KG1 (cell line): ENCODE results near the gene AGRN.
"Not testable (repeated sequence)": the region's sequence is repeated elsewhere in the genome, so short reads cannot be mapped to it uniquely, and the experiment has no call there.

Experiments
- DNase-seq: peaks from one replicate; lab custom pipeline; 2025; lab: John Stamatoyannopoulos, UW

AGRN gene

DNA sequence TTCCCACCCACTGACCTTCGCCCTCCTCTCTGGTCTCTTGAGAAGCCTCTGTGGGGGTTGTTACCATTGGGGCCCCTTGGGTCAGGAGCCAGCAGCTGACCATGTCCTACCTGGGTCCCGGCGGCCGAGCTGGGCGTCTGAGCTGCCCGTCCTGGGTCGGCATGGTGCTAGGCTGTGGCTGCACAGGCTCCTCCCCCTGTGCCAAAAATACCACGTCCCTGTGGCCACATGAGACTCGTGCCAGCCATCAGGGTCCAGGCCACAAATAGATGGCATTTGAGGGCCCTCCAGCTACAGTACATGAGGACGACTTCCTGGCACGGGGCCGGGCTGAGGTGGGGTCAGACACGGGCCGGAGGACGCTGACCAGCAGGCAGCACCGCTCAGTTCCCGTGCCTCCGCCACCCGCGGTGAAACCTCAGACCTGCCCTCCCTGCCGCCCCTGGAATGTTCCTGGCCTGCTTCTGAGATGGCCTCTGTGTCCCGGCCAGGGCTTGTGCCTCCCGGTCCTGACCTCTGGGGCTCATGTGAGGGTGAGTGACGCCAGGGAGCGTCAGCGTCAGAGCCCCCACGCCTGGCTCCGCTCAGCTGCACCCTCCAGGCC, 37.9 kb upstream of the AGRN start, which contains the start of gene PERM1:
Gene PERM1 (minus strand): TSS at position 139 of the 604 bp plus-strand sequence. CDS start 1,064 bp downstream, outside the sequence.
- DNase-seq = no peak

DNA sequence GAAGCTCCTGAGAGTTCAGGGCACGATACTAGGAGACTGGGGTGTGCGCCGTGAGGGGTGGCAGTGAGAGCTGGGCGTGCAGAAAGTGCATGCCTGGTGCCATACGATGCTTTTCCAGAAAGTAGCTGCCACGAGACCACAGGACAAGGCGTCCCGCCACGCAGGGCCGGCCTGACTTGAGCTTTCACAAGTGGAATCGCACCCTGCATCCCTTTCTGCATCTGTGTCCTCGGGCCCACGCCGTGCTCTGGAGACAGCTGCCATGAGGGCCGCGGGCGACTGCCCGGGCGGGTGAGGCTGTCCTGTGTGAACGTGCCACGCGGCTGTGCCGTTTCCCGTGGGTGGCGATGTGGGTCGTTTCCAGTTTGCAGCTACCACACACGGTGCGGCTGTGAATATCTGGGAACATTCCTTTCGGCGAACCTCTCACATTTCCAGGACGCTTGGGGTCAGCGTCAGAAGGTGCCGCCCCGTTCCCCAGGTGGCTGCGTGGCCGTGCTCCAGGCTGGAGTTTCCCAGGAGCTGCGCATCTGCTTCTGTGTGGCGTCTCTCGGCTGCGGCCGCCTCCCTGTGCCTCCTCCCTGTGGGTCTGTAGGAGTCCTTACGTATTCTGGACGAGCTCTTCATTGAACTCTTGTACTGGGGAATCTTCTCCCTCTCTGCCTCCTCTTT, 37.0 kb upstream of the AGRN start:
- no peak for DNase-seq

- no peak for DNase-seq
Measured at GRCh38 chr1:983798-984475, 36.0 kb upstream of the AGRN start.

DNA sequence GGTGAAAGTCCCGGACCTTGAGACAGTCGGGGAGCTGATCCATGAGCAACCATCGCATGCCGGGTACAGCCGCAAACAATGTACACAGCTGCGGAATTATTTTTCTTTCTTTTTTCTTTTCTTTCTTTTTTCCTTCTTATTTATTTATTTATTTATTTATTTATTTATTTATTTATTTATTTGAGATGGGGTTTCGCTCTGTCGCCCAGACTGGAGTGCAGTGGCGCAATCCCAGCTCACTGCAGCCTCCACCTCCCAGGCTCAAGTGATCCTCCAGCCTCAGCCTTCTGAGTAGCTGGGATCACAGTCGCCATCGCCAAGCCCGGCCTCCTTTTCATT, 35.5 kb upstream of the AGRN start:
- no peak for DNase-seq

DNA sequence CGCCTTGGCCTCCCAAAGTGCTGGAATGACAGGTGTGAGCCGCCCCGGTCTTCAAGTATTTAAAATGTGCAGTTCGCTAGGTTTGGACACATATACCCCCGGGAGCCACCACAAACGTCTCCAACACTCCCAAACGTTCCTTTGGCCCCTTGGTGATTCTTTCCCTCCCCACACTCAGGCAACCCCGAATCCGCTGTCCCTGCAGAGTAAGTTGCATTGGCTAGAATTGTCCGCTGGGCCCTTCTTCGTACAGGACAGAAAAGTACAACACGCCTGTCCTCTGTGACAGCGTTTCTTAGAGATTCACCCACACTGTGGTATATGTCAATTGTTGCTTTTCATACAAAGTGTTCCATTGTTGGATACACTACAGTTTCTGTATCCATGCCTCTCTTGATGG, 34.8 kb upstream of the AGRN start:
- DNase-seq = no peak

DNA sequence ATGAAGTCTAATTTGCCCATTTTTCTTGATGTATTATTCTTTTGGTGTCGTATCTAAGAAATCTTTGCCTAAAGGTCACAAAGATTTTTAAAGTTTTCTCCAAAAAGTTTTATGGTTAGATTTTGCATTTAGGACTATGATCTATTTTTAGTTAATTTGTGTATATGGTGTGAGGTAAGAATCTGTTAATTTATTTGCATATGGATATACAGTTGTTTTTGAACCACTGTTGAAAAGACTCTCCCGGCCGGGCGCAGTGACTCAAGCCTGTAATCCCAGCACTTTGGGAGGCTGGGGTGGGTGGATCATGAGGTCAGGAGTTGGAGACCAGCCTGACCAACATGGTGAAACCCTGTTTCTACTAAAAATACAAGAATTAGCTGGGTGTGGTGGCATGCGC, 31.9 kb upstream of the AGRN start:
- not testable (repeated sequence) for DNase-seq

DNA sequence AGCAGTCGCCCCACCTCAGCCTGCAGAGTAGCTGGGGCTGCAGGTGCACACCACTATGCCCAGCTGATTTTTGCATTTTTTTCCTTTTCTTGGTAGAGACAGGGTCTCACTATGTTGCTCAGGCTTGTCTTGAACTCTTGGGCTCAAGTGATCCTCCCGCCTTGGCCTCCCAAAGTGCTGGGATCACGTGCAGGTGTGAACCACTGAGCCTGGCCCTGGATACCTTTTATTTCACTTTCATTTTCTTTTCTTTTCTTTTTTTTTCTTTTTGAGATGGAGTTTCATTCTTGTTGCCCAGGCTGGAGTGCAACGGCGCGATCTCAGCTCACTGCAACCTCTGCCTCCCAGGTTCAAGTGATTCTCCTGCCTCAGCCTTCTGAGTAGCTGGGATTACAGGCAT, 28.6 kb upstream of the AGRN start:
- not testable (repeated sequence) for DNase-seq

- no peak for DNase-seq
Measured at GRCh38 chr1:991895-992294, 28.0 kb upstream of the AGRN start.

DNA sequence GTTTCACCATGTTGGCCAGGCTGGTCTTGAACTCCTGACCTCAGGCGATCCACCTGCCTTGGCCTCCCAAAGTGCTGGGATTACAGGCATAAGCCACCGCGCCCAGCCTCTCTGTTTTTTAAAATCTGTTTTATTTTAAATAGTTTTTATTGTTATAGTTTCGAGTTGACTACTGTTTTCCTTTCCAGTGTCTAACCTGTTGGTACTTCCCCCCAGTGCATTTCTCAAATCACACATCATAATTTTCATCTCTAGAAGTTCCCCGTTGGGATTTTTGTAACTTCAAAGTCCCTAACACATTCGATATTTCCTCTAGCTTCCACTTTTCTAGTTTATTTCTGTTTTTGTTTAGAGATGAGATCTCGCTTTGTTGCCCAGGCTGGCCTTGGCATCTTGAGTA, 27.6 kb upstream of the AGRN start:
- DNase-seq = no peak

GRCh38 chr1:993379-993995, 26.4 kb upstream of the AGRN start:
- no peak for DNase-seq

DNA sequence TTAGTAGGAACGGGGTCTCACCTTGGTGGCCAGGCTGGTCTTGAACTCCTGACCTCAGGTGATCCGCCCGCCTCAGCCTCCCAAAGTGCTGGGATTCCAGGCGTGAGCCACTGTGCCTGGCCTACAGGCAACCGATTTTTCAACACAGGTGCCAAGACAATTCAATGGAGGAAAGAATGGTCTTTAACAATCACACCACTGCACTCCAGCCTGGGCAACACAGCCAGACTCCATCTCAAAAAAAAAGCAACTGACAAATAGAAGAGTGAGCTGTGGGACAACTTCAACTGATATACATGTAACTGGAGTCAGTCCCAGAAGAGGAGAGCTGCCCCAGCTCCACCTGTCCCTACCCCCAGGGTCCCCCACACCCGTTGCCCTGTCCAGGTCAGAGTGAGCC, 25.4 kb upstream of the AGRN start:
- not testable (repeated sequence) for DNase-seq

GRCh38 chr1:995665-996633, 24.0 kb upstream of the AGRN start:
- DNase-seq = no peak

- no peak for DNase-seq
Measured at GRCh38 chr1:996851-997712, 22.8 kb upstream of the AGRN start.

GRCh38 chr1:997713-997992, 22.3 kb upstream of the AGRN start:
- no peak for DNase-seq

GRCh38 chr1:997993-998744, 21.8 kb upstream of the AGRN start:
- DNase-seq = no peak

- DNase-seq = no peak
Measured at GRCh38 chr1:998745-998994, 21.2 kb upstream of the AGRN start.

GRCh38 chr1:998995-999724, 20.8 kb upstream of the AGRN start:
- no peak for DNase-seq

- DNase-seq = no peak
Measured at GRCh38 chr1:999725-1000356, 20.1 kb upstream of the AGRN start, which contains the start of gene HES4. TSS of gene HES4 (minus strand) at chr1:1000097. CDS start at chr1:999973, 124 bp downstream.

DNA sequence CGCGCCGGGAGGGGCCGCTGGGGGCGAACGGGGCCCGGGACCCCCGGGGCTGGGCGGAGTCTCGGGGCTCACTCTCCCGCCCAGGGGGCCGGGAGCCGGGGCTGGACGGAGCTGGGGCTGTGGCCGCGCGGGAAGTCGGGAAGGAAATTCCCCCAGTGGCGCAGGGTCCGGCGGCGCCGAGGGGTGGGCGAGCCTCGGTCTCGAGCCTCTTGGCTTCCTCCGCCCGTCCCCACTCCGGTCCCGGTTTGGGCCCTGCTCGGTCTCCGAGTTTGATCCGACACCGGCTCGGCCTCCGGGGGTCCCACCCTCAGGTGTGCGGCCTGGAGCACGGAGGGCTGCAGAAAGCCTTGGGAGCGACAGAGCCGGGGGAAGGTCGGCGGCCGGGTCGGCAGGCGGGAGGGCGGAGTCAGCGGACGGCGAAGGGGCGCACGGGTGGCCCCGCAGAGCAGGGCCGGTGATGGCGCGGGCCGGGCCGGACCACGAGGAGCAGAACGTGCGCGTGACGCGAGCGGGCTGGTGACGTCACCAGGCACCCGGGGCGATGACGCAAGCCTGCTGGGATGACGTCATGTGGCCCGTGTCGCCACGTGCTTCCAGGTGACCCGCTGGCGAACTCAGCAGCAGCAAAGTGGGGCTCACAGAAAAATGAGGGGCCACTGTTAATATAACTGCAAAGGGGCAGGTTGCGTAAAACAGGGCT, 19.4 kb upstream of the AGRN start:
- no peak for DNase-seq
